Measurements from ENCODE around the gene PROSER2.

DNA sequence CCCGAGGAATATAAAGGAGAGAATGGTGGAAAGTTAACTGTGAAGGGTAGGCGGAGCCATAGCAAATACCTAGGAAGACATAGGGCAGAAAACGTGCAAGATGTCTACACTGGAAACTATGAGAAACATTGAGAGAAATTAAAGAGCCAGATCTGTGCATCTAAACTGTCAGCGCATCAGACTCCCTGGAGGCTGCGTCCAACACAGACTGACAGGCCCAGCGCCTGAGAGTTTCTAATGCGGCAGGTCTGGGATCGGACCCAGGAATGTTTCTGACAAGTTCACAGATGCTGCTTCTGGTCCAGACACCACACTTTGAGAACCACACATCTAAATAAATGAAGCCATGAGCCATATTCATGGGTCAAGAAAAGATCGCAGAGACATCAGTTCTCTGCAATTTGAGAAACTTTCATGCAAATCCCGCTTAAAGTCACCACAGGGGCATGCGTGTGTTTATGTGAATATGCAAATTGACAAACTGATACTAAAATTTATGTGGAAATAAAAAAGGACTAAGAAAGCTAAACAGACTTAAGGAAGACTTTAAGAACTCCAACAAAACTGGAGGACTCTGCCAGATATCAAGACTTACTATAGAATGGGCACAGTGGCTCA, 38.8 kb downstream of the PROSER2 start:
- TF ChIP-seq, protein P1, sequence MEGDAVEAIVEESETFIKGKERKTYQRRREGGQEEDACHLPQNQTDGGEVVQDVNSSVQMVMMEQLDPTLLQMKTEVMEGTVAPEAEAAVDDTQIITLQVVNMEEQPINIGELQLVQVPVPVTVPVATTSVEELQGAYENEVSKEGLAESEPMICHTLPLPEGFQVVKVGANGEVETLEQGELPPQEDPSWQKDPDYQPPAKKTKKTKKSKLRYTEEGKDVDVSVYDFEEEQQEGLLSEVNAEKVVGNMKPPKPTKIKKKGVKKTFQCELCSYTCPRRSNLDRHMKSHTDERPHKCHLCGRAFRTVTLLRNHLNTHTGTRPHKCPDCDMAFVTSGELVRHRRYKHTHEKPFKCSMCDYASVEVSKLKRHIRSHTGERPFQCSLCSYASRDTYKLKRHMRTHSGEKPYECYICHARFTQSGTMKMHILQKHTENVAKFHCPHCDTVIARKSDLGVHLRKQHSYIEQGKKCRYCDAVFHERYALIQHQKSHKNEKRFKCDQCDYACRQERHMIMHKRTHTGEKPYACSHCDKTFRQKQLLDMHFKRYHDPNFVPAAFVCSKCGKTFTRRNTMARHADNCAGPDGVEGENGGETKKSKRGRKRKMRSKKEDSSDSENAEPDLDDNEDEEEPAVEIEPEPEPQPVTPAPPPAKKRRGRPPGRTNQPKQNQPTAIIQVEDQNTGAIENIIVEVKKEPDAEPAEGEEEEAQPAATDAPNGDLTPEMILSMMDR (IDR thresholded peaks at IDR 0.05): no peak
- no peak for TF ChIP-seq EZH2 (IDR thresholded peaks at IDR 0.05; ENCODE audit: borderline replicate concordance, insufficient read depth, low read depth, low read length, poor library complexity, severe bottlenecking)
